GM23338 (cell line): ENCODE results near the gene DERA. TPM values are rescaled to one million over a fixed set of nuclear protein-coding genes. Genes with fewer than 3 reads are reported as not detected.
"Not testable (repeated sequence)": the region's sequence is repeated elsewhere in the genome, so short reads cannot be mapped to it uniquely, and the experiment has no call there.

Experiments used
- ATAC-seq: fragments of 200-7000 bp; cut with Tn5 transposase; 3 replicates; pipeline ENCODE4 v1.9.1; 2020
- DNase-seq: peaks from one replicate; pipeline ENCODE4 v3.0.0-alpha.2; 2015; ENCODE audit warnings: low spot score
- H2AFZ ChIP-seq: fragments of 200-600 bp; sonication (generic); 2 replicates; pipeline ENCODE4 v1.8.0; 2016; ENCODE audit warnings: antibody characterized with exemption, mild to moderate bottlenecking, moderate library complexity
- H3F3A ChIP-seq: fragments of 200-600 bp; sonication (generic); replicated peaks from 2 replicates; pipeline ENCODE4 v1.8.0; 2017; ENCODE audit warnings: antibody characterized with exemption, mixed run types, low read depth
- H3K27ac ChIP-seq: fragments of 200-600 bp; sonication (generic); 2 replicates; pipeline ENCODE4 v1.6.1; 2016; ENCODE audit warnings: low read depth
- H3K27me3 ChIP-seq: fragments of 200-600 bp; sonication (generic); 2 replicates; pipeline ENCODE4 v1.8.0; 2016; ENCODE audit warnings: mild to moderate bottlenecking, mixed run types, moderate library complexity; ENCODE audit not compliant: insufficient read depth
- H3K36me3 ChIP-seq: fragments of 200-600 bp; sonication (generic); 2 replicates; pipeline ENCODE4 v1.8.0; 2016; ENCODE audit warnings: mild to moderate bottlenecking; ENCODE audit not compliant: insufficient read depth
- H3K4me1 ChIP-seq: fragments of 200-600 bp; sonication (generic); 2 replicates; pipeline ENCODE4 v1.8.0; 2016; ENCODE audit warnings: mild to moderate bottlenecking, moderate library complexity; ENCODE audit not compliant: insufficient read depth
- H3K4me2 ChIP-seq: fragments of 200-600 bp; sonication (generic); 2 replicates; pipeline ENCODE4 v1.7.1; 2017; ENCODE audit warnings: mixed run types
- H3K4me3 ChIP-seq: fragments of 200-600 bp; sonication (generic); 2 replicates; pipeline ENCODE4 v1.6.1; 2016; ENCODE audit warnings: mixed run types
- H3K79me2 ChIP-seq: fragments of 200-600 bp; sonication (generic); replicated peaks from 2 replicates; pipeline ENCODE4 v1.8.0; 2017; ENCODE audit warnings: mild to moderate bottlenecking; ENCODE audit not compliant: insufficient read depth
- H3K9me2 ChIP-seq: fragments of 200-600 bp; sonication (generic); 2 replicates; pipeline ENCODE4 v1.8.0; 2017; ENCODE audit not compliant: insufficient read depth
- H4K20me1 ChIP-seq: fragments of 200-600 bp; sonication (generic); replicated peaks from 2 replicates; pipeline ENCODE4 v1.8.0; 2017; ENCODE audit warnings: mild to moderate bottlenecking; ENCODE audit not compliant: insufficient read depth
- H3K27ac Mint-ChIP-seq: 2 replicates; pipeline ENCODE4 v1.8.0; 2020; ENCODE audit warnings: inconsistent platforms, mild to moderate bottlenecking, moderate library complexity, mixed read lengths
- H3K27me3 Mint-ChIP-seq: 3 replicates; pipeline ENCODE4 v1.8.0; 2022; ENCODE audit warnings: low read depth, mild to moderate bottlenecking, moderate library complexity, mixed read lengths, inconsistent platforms; ENCODE audit not compliant: insufficient read depth, poor library complexity
- H3K36me3 Mint-ChIP-seq: 3 replicates; pipeline ENCODE4 v1.8.0; 2021; ENCODE audit warnings: low read depth, mild to moderate bottlenecking, inconsistent platforms, moderate library complexity, mixed read lengths
- H3K4me1 Mint-ChIP-seq: 3 replicates; pipeline ENCODE4 v1.8.0; 2020; ENCODE audit warnings: mild to moderate bottlenecking, inconsistent platforms, mixed read lengths
- H3K4me3 Mint-ChIP-seq: 3 replicates; pipeline ENCODE4 v1.8.0; 2021; ENCODE audit warnings: moderate library complexity, mild to moderate bottlenecking, inconsistent platforms, mixed read lengths
- H3K9me3 Mint-ChIP-seq: 3 replicates; pipeline ENCODE4 v1.8.0; 2020; ENCODE audit warnings: moderate library complexity, mild to moderate bottlenecking, inconsistent platforms, mixed read lengths
- CTCF ChIP-seq, 2 experiments: fragments of 200-600 bp in 1 of 2; sonication (generic) in 1 of 2; conservative IDR thresholded peaks; 2 replicates each; pipeline versions ENCODE4 v1.5.1 to v1.6.1; 2016 to 2017; ENCODE audit warnings: antibody characterized with exemption in 2 of 2, low read depth in 2 of 2, mild to moderate bottlenecking in 2 of 2, moderate library complexity in 1 of 2
- EZH2 ChIP-seq: fragments of 200-600 bp; sonication (generic); IDR thresholded peaks from one replicate; pipeline ENCODE4 v1.8.0; 2017; ENCODE audit warnings: antibody characterized with exemption, mild to moderate bottlenecking, low read depth; ENCODE audit not compliant: unreplicated experiment
- EZH2phosphoT487 ChIP-seq: fragments of 200-600 bp; sonication (generic); IDR thresholded peaks from one replicate; pipeline ENCODE4 v1.8.1; 2018; ENCODE audit warnings: antibody characterized with exemption; ENCODE audit not compliant: unreplicated experiment
- JUNB ChIP-seq: IDR thresholded peaks from one replicate; pipeline ENCODE4 v1.6.1; 2016; ENCODE audit warnings: antibody characterized with exemption; ENCODE audit not compliant: unreplicated experiment
- NANOG ChIP-seq: IDR thresholded peaks from 2 replicates; pipeline ENCODE4 v1.6.1; 2016; ENCODE audit warnings: antibody characterized with exemption, borderline replicate concordance
- POLR2AphosphoS5 ChIP-seq: IDR thresholded peaks from 2 replicates; pipeline ENCODE4 v1.6.1; 2016; ENCODE audit warnings: antibody characterized with exemption, low read depth
- STAT1 ChIP-seq: IDR thresholded peaks from one replicate; pipeline ENCODE4 v1.6.1; 2016; ENCODE audit warnings: antibody characterized with exemption; ENCODE audit not compliant: unreplicated experiment
- ZNF114 ChIP-seq: fragments of 250-450 bp; sonication (Bioruptor Pico); IDR thresholded peaks from 2 replicates; pipeline ENCODE4 v1.5.0; 2020; ENCODE audit warnings: mild to moderate bottlenecking, moderate library complexity
- ZNF331 ChIP-seq: fragments of 250-450 bp; sonication (Bioruptor Pico); IDR thresholded peaks from 2 replicates; pipeline ENCODE4 v1.5.0; 2020; ENCODE audit warnings: low read depth, mild to moderate bottlenecking, moderate library complexity
- ZNF462 ChIP-seq: fragments of 250-450 bp; sonication (Bioruptor Pico); IDR thresholded peaks from 2 replicates; pipeline ENCODE4 v1.5.0; 2020; ENCODE audit warnings: mild to moderate bottlenecking, moderate library complexity
- polyA plus RNA-seq: library from polyadenylated mRNA; unstranded; fragments of >200 nt; fragmentation: Nextera tagmentation; extraction: Ambion mirVana; gene quantifications from 2 replicates; pipeline ENCODE4 v1.2.1, GENCODE V29; 2016
- total RNA-seq: library from RNA; depleted of rRNA; stranded (reverse); fragments of >200 nt; shearing (Covaris generic); gene quantifications from 2 replicates; pipeline ENCODE4 v1.2.3, GENCODE V29; 2014

Gene DERA
- total and polyA plus RNA-seq, 2 experiments from 2014 or later, result 20.4 to 27.3 TPM

GRCh38 chr12:15911931-15912330, 799 bp downstream of the DERA start:
- H4K20me1 ChIP-seq, H3K27me3 Mint-ChIP-seq, H3K27ac ChIP-seq: not testable (repeated sequence)

GRCh38 chr12:15914131-15914530, 3.0 kb downstream of the DERA start:
- H3K4me1 Mint-ChIP-seq, result peaks cover 25% of the 10 kb centered on the region
- H3K36me3 ChIP-seq, H3K9me3 Mint-ChIP-seq, H3K4me3 ChIP-seq, H3K27ac ChIP-seq, H3K27me3 Mint-ChIP-seq, H2AFZ ChIP-seq, H3K27me3 ChIP-seq, DNase-seq, H3K36me3 Mint-ChIP-seq, H3K27ac Mint-ChIP-seq, ATAC-seq, H3K4me2 ChIP-seq, H3K9me2 ChIP-seq, H3K79me2 ChIP-seq, H3F3A ChIP-seq, H3K4me3 Mint-ChIP-seq, H4K20me1 ChIP-seq: not testable (repeated sequence)
- peaks cover 12% of the 10 kb centered on the region for H3K4me1 ChIP-seq

More at GRCh38 chr12:15911931-15912330, 799 bp downstream of the DERA start:
- not testable (repeated sequence) for DNase-seq, H3F3A ChIP-seq, H3K9me3 Mint-ChIP-seq, H3K36me3 ChIP-seq, H3K36me3 Mint-ChIP-seq, H3K9me2 ChIP-seq, H3K27me3 ChIP-seq, H3K79me2 ChIP-seq
- peak; percentile 53 for ATAC-seq
- peak overlapping the region; percentile 83 for H3K4me3 ChIP-seq
- H2AFZ ChIP-seq, result peak overlapping the region; percentile 66; the same call in 1 of the 2 replicates
- peaks cover 12% of the 10 kb centered on the region for H3K4me1 ChIP-seq
- peak overlapping the region; percentile 88 for H3K4me2 ChIP-seq
- Mint-ChIP-seq H3K4me1 (peaks cover 14% of the 10 kb centered on the region), H3K4me3 (peak overlapping the region; percentile 92), H3K27ac (peak overlapping the region; percentile 91)

- H3K27ac Mint-ChIP-seq, result no peak overlapping the region
- Histone ChIP-seq H3K27ac (no peak overlapping the region), H2AFZ (no peak overlapping the region), H3K9me2 (no peaks in the 10 kb centered on the region), H3F3A (no peaks in the 10 kb centered on the region), H4K20me1 (0 out of 2 replicates have a peak, but pooled peaks cover 5% of the 10 kb centered on the region), H3K27me3 (no peaks in the 10 kb centered on the region), H3K4me2 (no peak overlapping the region), H3K36me3 (no peaks in the 10 kb centered on the region), H3K4me1 (no peaks in the 10 kb centered on the region), H3K79me2 (no peaks in the 10 kb centered on the region), H3K4me3 (no peak overlapping the region)
- H3K4me1 Mint-ChIP-seq, result peaks cover 21% of the 10 kb centered on the region
- no peaks in the 10 kb centered on the region for H3K36me3 Mint-ChIP-seq
- no peak overlapping the region for H3K4me3 Mint-ChIP-seq
- no peaks in the 10 kb centered on the region for H3K27me3 Mint-ChIP-seq
- DNase-seq, result no peak
- no peaks in the 10 kb centered on the region for H3K9me3 Mint-ChIP-seq
- ATAC-seq, result peak; percentile 75
- TF ChIP-seq ZNF114 (no peak), NANOG (no peak), JUNB (no peak), EZH2phosphoT487 (no peak), EZH2 (no peak), POLR2AphosphoS5 (no peak), ZNF462 (no peak), STAT1 (no peak), CTCF (conservative IDR thresholded peaks at IDR 0.05; ENCODE audit: low read depth in 2 of 2) (no peak), ZNF331 (CRISPR knock-in tag) (no peak)
Observed at GRCh38 chr12:15918066-15918465, 6.9 kb downstream of the DERA start.
